AG04449 (cell line): ENCODE data around the gene SEPTIN12.

ENCODE experiments used
- CTCF ChIA-PET: fragments of 350-600 bp; formaldehyde crosslinking; extraction: SDS; loops from one replicate; lab custom pipeline; 2021; ENCODE audit warnings: antibody characterized with exemption; lab: Yijun Ruan, JAX
- POLR2A ChIA-PET: fragments of 400-600, 350-600 bp; formaldehyde crosslinking; extraction: SDS; loops from one replicate; lab custom pipeline; 2020; ENCODE audit warnings: antibody characterized with exemption, inconsistent platforms; lab: Yijun Ruan, JAX
- DNase-seq: peaks from one replicate; pipeline ENCODE4 v3.0.0-alpha.2; 2010; ENCODE audit warnings: low read depth, low spot score
- H3K4me3 ChIP-seq: 2 replicates; pipeline ENCODE4 v1.5.1; 2011; ENCODE audit warnings: low read depth, mild to moderate bottlenecking, control low read depth, low read length
- TF ChIP-seq, protein P1 (sequence below): IDR thresholded peaks from one replicate; pipeline ENCODE4 v1.5.1; 2011; ENCODE audit warnings: mild to moderate bottlenecking, moderate library complexity, low read length, control low read depth, inconsistent platforms; ENCODE audit not compliant: insufficient read depth; ENCODE audit errors: missing control alignments

Gene SEPTIN12

DNA sequence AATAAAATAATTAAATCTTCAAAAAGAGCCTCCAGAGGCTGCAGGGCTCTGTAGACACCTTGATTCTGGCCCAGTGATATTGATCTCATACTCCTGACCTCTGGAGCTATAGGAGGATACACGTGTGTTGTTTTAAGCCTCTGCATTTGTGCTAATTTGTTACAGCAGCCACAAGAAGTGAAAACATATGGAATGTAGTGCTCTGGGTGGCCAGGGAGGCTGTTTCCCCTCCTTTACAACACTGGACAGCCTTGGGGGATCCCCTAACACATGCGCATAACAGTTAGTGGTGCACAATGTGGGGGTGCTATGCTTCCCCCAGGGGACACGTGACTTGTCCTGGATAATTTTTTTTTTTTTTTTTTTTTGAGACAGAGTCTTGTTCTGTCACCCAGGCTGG is 16.5 kb downstream of the SEPTIN12 start:
- H3K4me3 ChIP-seq = no peak overlapping the region
- ChIA-PET POLR2A (no interaction called here), CTCF (no interaction called here)
- TF ChIP-seq, protein P1, sequence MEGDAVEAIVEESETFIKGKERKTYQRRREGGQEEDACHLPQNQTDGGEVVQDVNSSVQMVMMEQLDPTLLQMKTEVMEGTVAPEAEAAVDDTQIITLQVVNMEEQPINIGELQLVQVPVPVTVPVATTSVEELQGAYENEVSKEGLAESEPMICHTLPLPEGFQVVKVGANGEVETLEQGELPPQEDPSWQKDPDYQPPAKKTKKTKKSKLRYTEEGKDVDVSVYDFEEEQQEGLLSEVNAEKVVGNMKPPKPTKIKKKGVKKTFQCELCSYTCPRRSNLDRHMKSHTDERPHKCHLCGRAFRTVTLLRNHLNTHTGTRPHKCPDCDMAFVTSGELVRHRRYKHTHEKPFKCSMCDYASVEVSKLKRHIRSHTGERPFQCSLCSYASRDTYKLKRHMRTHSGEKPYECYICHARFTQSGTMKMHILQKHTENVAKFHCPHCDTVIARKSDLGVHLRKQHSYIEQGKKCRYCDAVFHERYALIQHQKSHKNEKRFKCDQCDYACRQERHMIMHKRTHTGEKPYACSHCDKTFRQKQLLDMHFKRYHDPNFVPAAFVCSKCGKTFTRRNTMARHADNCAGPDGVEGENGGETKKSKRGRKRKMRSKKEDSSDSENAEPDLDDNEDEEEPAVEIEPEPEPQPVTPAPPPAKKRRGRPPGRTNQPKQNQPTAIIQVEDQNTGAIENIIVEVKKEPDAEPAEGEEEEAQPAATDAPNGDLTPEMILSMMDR = no peak
- no peak for DNase-seq

- POLR2A ChIA-PET = interaction anchor here (1.4 kb wide), 1 partner anchor 35 kb away, joined by 8 read pairs; the partner anchor contains the start of genes ANKS3 and DNAAF8
- no peak overlapping the region for H3K4me3 ChIP-seq
- no peak for DNase-seq
- CTCF ChIA-PET = interaction anchor here (2.1 kb wide), 1 partner anchor 186 kb away, joined by 7 read pairs; no protein-coding TSS in a partner anchor
- TF ChIP-seq, protein P1 = no peak
Observed at GRCh38 chr16:4769306-4769638, 18.9 kb downstream of the SEPTIN12 start.

DNA sequence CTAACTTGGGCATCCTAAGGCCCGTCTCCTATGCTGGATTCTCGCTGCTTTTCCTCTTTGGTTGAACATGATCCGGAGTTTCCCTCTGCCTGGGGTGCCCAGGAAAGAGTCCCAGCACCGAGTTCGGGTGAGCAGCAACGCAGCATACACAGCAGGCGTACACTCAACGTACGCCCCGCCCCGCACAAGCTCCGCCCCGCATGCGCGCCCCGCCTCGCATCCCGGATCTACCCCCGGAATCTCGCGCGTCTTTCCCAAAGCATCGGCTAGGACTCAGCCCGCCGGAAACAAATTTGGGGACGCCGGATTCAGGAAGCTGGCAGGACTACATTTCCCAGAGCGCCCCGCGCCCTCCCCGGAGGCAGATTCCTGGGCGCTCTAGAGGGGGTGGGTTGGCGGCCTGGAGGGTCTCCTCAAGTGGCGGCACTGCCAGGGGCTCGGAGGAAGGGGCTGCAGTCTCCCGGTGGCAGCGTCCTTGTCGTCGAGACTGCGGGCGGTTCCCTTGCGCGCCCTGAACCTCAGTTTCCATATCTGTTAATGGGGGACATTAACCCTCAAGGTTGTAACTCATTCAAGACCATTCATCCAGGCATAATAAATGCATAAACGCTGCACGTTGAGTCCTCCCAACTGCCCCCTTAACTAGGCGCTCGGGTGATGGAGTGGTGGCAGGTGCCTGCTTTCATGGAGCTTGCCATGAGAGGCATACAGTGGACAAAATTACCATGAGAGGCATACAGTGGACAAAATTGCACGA is 19.4 kb downstream of the SEPTIN12 start:
- ChIA-PET POLR2A (interaction anchor here (1.4 kb wide), 1 partner anchor 34 kb away, joined by 8 read pairs; the partner anchor contains the start of genes ANKS3 and DNAAF8), CTCF (interaction anchor here (2.1 kb wide), 1 partner anchor 187 kb away, joined by 7 read pairs; no protein-coding TSS in a partner anchor)
- TF ChIP-seq, protein P1 = no peak
- peak overlapping the region; percentile 64 for H3K4me3 ChIP-seq
- peak; percentile 52 for DNase-seq

GRCh38 chr16:4767872-4768548 is 20.1 kb downstream of the SEPTIN12 start:
- DNase-seq = no peak
- TF ChIP-seq, protein P1 = no peak
- ChIA-PET CTCF (interaction anchor here (1.4 to 2.1 kb wide), 2 partner anchors 33 to 187 kb away, joined by 5 to 7 read pairs; partner anchors contain the start of genes ANKS3 and DNAAF8), POLR2A (interaction anchor here (1.4 kb wide), 1 partner anchor 34 kb away, joined by 8 read pairs; the partner anchor contains the start of genes ANKS3 and DNAAF8)
- H3K4me3 ChIP-seq = peak overlapping the region; percentile 56

DNA sequence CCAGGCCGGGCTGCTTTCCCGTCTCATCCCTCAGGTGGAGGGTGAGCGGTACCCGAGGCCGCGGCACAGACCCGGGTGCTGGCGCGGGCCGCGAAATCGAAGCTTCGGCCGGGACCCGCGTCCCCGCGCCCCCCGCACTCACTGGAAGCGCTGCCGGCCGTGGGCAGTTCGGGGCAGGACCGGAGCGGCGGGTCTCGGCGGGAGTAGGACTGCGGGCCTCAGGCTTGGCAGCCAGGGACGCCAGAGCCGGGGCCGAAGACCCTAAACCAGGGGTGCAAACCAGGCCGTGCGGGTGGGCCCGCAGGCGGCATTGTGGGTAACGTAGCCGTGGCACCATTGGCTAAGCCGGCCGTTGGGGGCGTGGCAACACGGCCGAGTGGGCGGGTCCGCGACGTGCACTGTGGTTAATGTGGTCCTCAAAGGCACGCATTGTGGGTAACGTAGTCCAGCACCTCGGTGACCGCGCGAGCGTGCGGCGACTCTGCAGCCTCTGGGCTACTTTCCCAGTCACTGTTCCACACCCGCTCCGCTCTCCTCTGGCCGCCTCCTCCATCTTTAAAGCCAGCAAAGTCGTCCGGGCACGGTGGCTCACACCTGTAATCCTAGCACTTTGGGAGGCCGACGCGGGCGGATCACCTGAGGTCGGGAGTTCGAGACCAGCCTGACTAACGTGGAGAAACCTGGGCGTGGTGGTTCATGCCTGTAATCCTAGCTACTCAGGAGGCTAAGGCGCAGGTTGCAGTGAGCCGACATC is 21.1 kb downstream of the SEPTIN12 start, which contains the start of gene ZNF500:
Gene ZNF500, minus strand, starts transcription at position 288 of the 754 bp plus-strand sequence. CDS start 1,184 bp downstream, outside the sequence.
- ChIA-PET POLR2A (interaction anchor here (1.9 kb wide), 1 partner anchor 33 kb away, joined by 6 read pairs; the partner anchor contains the start of genes ANKS3 and DNAAF8), CTCF (interaction anchor here (1.2 to 1.4 kb wide), 2 partner anchors 32 to 190 kb away, joined by 4 to 5 read pairs; partner anchors contain the start of genes ANKS3 and DNAAF8)
- peak; percentile 66 for DNase-seq
- TF ChIP-seq, protein P1 = no peak
- H3K4me3 ChIP-seq = peak within 1 kb of the TSS; percentile 82
